GM12801 (cell line): ENCODE results near the gene MAST4.

ENCODE experiments used
- TF ChIP-seq, protein P1 (sequence below): IDR thresholded peaks from one replicate; pipeline ENCODE4 v1.5.1; 2011; ENCODE audit warnings: control low read depth; ENCODE audit not compliant: insufficient read length; ENCODE audit errors: extremely low read depth

The MAST4 gene

DNA sequence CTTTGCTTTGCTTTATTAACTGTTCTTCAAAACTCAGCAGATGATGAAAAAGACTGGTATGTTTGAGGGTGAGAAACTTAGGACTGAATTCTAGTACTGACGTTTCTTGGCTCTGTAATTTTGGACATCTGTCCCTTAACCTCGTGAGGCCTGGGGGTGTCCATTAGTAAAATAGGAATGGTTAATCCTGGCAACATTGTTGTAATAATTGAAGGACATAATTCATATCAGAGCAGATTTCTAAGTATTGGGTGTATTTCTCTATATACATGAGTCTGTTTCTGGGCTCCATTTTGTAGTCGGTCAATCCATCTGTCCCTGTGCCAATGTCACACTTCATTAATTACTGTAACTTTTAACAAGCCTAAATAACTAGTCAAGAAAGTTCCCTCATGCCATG lies 206.7 kb downstream of the MAST4 start:
- TF ChIP-seq, protein P1, sequence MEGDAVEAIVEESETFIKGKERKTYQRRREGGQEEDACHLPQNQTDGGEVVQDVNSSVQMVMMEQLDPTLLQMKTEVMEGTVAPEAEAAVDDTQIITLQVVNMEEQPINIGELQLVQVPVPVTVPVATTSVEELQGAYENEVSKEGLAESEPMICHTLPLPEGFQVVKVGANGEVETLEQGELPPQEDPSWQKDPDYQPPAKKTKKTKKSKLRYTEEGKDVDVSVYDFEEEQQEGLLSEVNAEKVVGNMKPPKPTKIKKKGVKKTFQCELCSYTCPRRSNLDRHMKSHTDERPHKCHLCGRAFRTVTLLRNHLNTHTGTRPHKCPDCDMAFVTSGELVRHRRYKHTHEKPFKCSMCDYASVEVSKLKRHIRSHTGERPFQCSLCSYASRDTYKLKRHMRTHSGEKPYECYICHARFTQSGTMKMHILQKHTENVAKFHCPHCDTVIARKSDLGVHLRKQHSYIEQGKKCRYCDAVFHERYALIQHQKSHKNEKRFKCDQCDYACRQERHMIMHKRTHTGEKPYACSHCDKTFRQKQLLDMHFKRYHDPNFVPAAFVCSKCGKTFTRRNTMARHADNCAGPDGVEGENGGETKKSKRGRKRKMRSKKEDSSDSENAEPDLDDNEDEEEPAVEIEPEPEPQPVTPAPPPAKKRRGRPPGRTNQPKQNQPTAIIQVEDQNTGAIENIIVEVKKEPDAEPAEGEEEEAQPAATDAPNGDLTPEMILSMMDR: no peak

DNA sequence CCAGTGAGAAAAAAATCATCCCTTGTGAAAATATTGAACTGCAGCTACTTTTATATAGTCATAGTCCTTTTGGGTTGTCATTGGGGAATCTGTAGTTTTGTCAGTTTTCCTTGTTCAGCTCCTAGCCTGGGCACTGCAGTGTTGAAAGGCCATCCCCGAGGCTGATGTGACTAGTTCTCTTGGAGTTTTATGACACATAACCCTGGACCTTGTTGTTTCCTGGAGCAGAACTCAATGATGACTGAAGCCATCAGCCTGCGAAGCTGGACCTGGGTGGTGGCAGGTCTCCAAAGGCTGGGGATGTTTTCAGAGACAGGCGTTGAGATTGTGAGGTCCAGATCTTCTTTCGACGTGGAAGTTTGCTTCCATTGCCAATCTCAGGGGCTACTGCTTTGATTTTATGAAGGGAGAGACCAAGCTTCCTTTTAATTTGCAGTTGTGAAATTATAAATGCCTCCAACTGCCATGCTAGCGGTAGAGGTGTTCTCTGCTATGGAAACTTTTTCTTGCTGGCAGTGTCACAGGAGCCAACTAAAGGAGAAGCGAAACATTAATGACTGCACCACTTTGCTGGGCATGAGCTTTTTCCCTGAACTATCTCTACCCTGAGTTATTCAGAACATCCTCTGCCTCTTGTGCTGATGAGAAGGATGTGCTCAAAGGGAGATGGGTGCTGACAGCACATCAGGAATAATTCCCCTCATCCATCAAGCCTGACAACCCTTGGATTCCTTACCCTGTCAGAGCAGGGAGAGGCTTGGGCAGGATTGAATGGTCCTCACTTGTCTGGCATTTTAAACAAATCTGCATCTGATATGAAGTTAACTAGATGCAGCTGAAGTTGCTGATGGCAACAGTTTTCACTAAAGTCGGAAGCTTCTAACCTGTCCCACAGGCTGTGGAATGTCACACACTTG lies 209.6 kb downstream of the MAST4 start:
- TF ChIP-seq, protein P1: no peak

DNA sequence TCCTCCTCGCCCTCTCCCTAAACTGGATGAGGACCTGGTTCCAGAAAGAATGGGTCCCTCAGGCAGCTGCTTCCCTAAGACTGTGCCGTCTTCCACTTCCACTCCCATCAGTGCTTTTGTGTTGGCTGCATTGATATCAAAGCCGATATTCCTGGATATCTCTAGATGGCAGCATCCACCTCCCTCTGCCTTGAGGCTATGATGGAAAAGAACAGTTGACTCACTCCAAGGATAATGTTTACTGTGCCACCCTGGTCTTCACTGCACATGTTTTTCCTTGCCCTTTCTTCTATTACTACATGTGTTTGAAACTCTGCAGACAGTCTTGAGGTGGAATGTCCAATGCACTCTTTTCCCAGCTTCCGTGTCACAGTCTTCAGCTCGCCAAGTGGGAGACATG lies 211.6 kb downstream of the MAST4 start:
- TF ChIP-seq, protein P1: no peak

DNA sequence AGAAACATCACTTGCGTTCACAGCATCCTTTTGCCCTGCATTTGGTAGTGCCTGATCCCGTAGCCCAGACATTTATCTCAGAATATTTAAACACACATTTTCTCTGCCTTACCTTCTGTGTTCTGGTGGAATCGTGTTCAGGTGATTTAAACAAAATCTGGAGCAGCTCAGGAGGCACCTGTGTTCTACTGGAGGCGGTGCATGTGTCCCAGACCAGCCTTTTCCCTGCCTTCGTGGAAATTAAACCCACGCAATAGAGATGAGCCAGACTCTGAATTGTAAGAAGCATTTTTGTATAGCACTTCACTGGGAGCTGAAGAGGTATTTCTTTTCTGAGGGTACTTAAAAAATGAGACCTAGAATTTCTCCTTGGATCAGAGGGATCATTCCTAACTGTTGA lies 212.5 kb downstream of the MAST4 start:
- TF ChIP-seq, protein P1: no peak

DNA sequence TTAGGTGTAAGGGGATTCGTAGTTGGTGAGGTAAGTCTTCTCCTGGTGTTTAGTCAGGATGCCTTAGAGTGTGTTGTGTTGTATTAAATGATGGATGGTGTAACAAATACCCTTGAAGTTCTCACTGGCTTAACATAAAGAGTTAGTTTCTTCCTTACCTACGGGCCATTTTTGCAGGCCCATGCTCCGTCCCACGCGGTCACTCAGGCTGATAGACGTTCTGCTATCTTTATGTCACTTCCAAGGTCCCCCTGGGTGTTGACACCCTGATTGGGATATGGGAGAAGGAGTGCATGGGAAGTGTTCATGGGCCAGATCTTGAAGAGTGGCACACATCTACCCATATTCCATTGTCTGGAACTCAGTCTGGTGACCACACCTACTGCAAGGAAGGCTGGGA lies 214.0 kb downstream of the MAST4 start:
- TF ChIP-seq, protein P1: no peak

DNA sequence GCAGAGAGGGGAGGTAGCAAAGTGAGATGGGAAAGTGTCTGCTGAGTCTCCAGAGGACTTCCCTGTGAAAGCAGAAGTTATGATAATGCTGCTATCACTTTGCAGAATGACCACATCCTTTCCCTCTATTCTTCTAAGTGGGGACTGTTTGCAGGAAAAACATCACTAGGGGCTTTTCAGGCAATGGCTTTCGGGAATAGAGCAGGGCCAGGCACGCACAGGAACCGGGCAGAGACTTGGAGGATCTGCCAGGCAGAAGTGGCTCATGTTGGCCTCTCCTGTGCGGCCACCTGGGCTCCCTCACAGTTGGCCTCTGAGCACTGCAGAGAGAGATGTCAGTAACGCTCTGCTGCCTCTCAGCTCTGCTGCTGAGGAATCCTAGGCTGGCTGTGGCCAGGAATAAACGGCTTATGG lies 214.7 kb downstream of the MAST4 start:
- TF ChIP-seq, protein P1: no peak

DNA sequence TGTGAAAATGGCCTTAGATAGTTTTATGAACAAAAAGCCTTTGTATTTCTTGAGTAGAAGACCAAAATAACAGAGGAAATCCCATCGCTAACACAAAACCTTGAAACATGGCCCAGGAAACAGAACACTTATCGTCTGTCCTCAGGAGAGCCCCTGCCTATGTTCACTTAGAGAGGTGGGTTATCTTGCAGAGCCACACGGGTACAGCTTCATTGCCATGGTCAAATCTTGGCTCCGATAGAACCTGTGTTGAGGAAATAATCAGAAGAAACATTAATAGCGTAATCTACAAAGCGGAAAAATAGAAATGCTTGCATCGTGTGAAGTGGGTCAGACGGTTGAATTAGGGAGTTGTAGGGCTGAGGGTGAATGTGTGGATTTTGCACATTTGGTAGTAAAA lies 216.1 kb downstream of the MAST4 start:
- TF ChIP-seq, protein P1: no peak
